ENCODE measurements around the gene ARID5B. TPM values are rescaled to one million over a fixed set of nuclear protein-coding genes. Genes with fewer than 3 reads are reported as not detected.
A peak's percentile ranks its signal among the peaks of the same experiment; 100 is the strongest.
"Not testable (repeated sequence)": the region's sequence is repeated elsewhere in the genome, so short reads cannot be mapped to it uniquely, and the experiment has no call there.

ARID5B gene
- total RNA-seq (2014; rRNA removed; shearing (Covaris generic)) = 11.6 and 15.7 TPM in 2 replicates

GRCh38 chr10:61900829-61901792 lies at the start of gene ARID5B:
TSS of gene ARID5B (plus strand) at chr10:61901699. CDS start at chr10:61901710, 11 bp downstream.
- peak; percentile 68 for DNase-seq (ENCODE audit: low spot score)

- DNase-seq (ENCODE audit: low spot score) = no peak
Measured at GRCh38 chr10:61852261-61852660, 49.2 kb upstream of the ARID5B start.

- no peak for DNase-seq (ENCODE audit: low spot score)
Measured at GRCh38 chr10:61855771-61856170, 45.7 kb upstream of the ARID5B start.

GRCh38 chr10:61857746-61858145 lies 43.8 kb upstream of the ARID5B start:
- no peak for DNase-seq (ENCODE audit: low spot score)

- no peak for DNase-seq (ENCODE audit: low spot score)
Measured at GRCh38 chr10:61859786-61860185, 41.7 kb upstream of the ARID5B start.

- no peak for DNase-seq (ENCODE audit: low spot score)
Measured at GRCh38 chr10:61860964-61861758, 40.3 kb upstream of the ARID5B start.

- DNase-seq (ENCODE audit: low spot score) = no peak
Measured at GRCh38 chr10:61863981-61864380, 37.5 kb upstream of the ARID5B start.

GRCh38 chr10:61866700-61867368 lies 34.7 kb upstream of the ARID5B start:
- DNase-seq (ENCODE audit: low spot score) = no peak

GRCh38 chr10:61867374-61867773 lies 34.1 kb upstream of the ARID5B start:
- DNase-seq (ENCODE audit: low spot score) = not testable (repeated sequence)

GRCh38 chr10:61867817-61868216 lies 33.7 kb upstream of the ARID5B start:
- not testable (repeated sequence) for DNase-seq (ENCODE audit: low spot score)

- no peak for DNase-seq (ENCODE audit: low spot score)
Measured at GRCh38 chr10:61869041-61869675, 32.3 kb upstream of the ARID5B start.

GRCh38 chr10:61869774-61870525 lies 31.5 kb upstream of the ARID5B start:
- DNase-seq (ENCODE audit: low spot score) = peak; percentile 59

- DNase-seq (ENCODE audit: low spot score) = no peak
Measured at GRCh38 chr10:61870526-61870895, 31.0 kb upstream of the ARID5B start.

GRCh38 chr10:61871487-61871886 lies 30.0 kb upstream of the ARID5B start:
- DNase-seq (ENCODE audit: low spot score) = no peak

- DNase-seq (ENCODE audit: low spot score) = no peak
Measured at GRCh38 chr10:61877887-61878739, 23.4 kb upstream of the ARID5B start.

- DNase-seq (ENCODE audit: low spot score) = no peak
Measured at GRCh38 chr10:61878740-61879068, 22.8 kb upstream of the ARID5B start.

- no peak for DNase-seq (ENCODE audit: low spot score)
Measured at GRCh38 chr10:61882621-61883370, 18.7 kb upstream of the ARID5B start.

- DNase-seq (ENCODE audit: low spot score) = no peak
Measured at GRCh38 chr10:61883371-61884025, 18.0 kb upstream of the ARID5B start.

GRCh38 chr10:61887772-61888171 lies 13.7 kb upstream of the ARID5B start:
- no peak for DNase-seq (ENCODE audit: low spot score)

Measured in H4 (cell line).